MG63 (cell line): ENCODE measurements around the gene ADGRG4. TPM values are rescaled to one million over a fixed set of nuclear protein-coding genes. Genes with fewer than 3 reads are reported as not detected.
"Not testable (repeated sequence)": the region's sequence is repeated elsewhere in the genome, so short reads cannot be mapped to it uniquely, and the experiment has no call there.

Source experiments
- DNase-seq: peaks from one replicate; pipeline ENCODE4 v3.0.0-alpha.2; 2020
- H3K27me3 ChIP-seq: fragments of 250-450 bp; sonication (Bioruptor Pico); 2 replicates; pipeline ENCODE4 v1.5.1; 2020; ENCODE audit warnings: mild to moderate bottlenecking, moderate library complexity
- H3K36me3 ChIP-seq: fragments of 250-450 bp; sonication (Bioruptor Pico); 2 replicates; pipeline ENCODE4 v1.5.1; 2020; ENCODE audit warnings: mild to moderate bottlenecking, moderate library complexity
- H3K4me3 ChIP-seq: fragments of 250-450 bp; sonication (Bioruptor Pico); 2 replicates; pipeline ENCODE4 v1.5.1; 2020; ENCODE audit warnings: mild to moderate bottlenecking, moderate library complexity
- H3K9me3 ChIP-seq: fragments of 250-450 bp; sonication (Bioruptor Pico); 2 replicates; pipeline ENCODE4 v1.5.1; 2020; ENCODE audit warnings: mild to moderate bottlenecking, moderate library complexity
- total RNA-seq: library from RNA; depleted of rRNA; stranded (reverse); fragments of >200 nt; shearing (Covaris generic); gene quantifications from 2 replicates; pipeline ENCODE4 v1.2.3, GENCODE V29; 2014; ENCODE audit warnings: low replicate concordance

ADGRG4 gene
- total RNA-seq, 1 experiment from 2014 or later: not detected

DNA sequence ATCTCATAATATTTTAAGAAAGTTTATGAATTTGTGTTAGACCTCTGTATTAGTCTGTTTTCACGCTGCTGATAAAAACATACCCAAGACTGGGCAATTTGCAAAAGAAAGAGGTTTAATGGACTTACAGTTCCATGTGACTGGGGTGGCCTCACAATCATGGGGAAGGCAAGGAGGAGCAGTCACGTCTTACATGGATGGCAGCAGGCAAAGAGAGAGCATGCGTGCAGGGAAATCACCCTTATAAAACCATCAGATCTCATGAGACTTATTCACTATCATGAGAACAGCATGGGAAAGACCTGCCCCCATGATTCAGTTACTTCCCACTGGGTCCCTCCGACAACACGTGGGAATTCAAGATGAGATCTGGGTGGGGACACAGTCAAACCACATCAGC lies 14.4 kb upstream of the ADGRG4 start:
- H3K27me3 ChIP-seq, DNase-seq, H3K36me3 ChIP-seq, H3K9me3 ChIP-seq, H3K4me3 ChIP-seq: not testable (repeated sequence)

GRCh38 chrX:136291824-136292223 lies 8.9 kb upstream of the ADGRG4 start:
- DNase-seq: no peak
- H3K27me3 ChIP-seq: no peaks in the 10 kb centered on the region
- no peak overlapping the region for H3K4me3 ChIP-seq
- no peaks in the 10 kb centered on the region for H3K36me3 ChIP-seq
- no peaks in the 10 kb centered on the region for H3K9me3 ChIP-seq

- DNase-seq: no peak
- H3K9me3 ChIP-seq: no peaks in the 10 kb centered on the region
Measured at GRCh38 chrX:136292656-136293055, 8.1 kb upstream of the ADGRG4 start.

DNA sequence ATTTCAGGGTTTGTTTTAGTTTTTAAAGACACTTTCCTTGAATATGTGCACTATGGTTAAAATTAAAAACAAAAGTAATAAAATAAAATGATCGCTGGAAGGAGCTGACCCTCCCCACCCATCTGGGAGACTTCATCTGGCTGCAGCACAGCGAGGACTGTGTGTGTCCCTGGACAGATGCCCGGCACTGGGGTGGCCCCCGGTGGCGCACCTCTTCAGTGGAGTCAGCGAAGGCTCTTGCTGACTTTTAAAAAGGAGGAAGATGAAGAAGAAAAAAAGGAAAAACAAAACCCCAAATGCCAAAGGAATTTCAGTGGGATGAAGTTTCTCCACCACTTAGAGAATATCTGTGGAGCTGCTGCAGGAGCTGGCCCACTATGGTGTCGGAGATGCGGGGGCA lies 5.4 kb upstream of the ADGRG4 start:
- H3K9me3 ChIP-seq: no peaks in the 10 kb centered on the region
- no peak for DNase-seq
- no peak overlapping the region for H3K4me3 ChIP-seq
- H3K27me3 ChIP-seq: no peaks in the 10 kb centered on the region
- no peaks in the 10 kb centered on the region for H3K36me3 ChIP-seq

More at GRCh38 chrX:136292656-136293055, 8.1 kb upstream of the ADGRG4 start:
- Histone ChIP-seq H3K4me3 (no peak overlapping the region), H3K27me3 (no peaks in the 10 kb centered on the region), H3K36me3 (no peaks in the 10 kb centered on the region)

DNA sequence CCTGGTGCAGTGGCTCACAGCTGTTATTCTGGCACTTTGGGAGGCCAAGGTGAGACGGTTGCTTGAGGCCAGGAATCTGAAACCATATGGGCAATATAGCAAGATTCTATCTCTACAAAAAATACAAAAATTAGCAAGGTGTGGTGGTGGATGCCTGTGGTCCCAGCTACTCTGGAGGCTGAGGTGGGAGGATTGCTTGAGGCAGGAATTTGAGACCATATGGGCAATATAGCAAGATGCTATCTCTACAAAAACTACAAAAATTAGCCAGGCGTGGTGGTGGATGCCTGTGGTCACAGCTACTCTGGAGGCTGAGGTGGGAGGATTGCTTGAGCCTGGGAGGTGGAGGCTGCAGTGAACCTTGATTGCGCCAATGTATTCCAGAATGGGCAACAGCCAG lies 2.3 kb downstream of the ADGRG4 start:
- DNase-seq: no peak
- Histone ChIP-seq H3K36me3 (no peaks in the 10 kb centered on the region), H3K9me3 (no peaks in the 10 kb centered on the region), H3K27me3 (no peaks in the 10 kb centered on the region), H3K4me3 (no peak overlapping the region)

- Histone ChIP-seq H3K27me3 (no peaks in the 10 kb centered on the region), H3K36me3 (no peaks in the 10 kb centered on the region), H3K4me3 (no peak overlapping the region), H3K9me3 (no peaks in the 10 kb centered on the region)
- no peak for DNase-seq
Measured at GRCh38 chrX:136304493-136304892, 3.7 kb downstream of the ADGRG4 start.

DNA sequence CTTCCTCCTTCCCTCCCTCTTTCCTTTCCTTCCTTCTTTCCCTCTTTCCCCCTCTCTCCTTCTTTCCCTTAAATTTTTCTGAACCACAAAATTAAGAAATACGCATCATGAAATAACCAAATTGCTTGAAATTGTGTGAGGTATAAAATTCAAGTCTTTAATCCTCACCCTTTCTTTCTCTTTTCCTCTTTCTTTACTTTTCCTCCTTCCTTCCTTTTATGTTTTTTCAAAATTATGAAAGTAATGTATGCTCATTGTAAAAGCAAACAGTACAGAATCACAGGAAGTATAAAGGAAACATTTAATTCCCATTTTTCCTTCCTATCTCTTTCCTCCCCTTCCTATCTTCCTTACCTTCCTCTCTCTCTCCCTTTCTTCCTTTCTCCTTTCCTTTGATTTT lies 5.4 kb downstream of the ADGRG4 start:
- Histone ChIP-seq H3K4me3 (no peak overlapping the region), H3K36me3 (no peaks in the 10 kb centered on the region), H3K27me3 (no peaks in the 10 kb centered on the region), H3K9me3 (no peaks in the 10 kb centered on the region)
- no peak for DNase-seq

GRCh38 chrX:136307471-136307870 lies 6.7 kb downstream of the ADGRG4 start:
- Histone ChIP-seq H3K9me3 (no peaks in the 10 kb centered on the region), H3K4me3 (no peak overlapping the region), H3K27me3 (no peaks in the 10 kb centered on the region), H3K36me3 (no peaks in the 10 kb centered on the region)
- no peak for DNase-seq

DNA sequence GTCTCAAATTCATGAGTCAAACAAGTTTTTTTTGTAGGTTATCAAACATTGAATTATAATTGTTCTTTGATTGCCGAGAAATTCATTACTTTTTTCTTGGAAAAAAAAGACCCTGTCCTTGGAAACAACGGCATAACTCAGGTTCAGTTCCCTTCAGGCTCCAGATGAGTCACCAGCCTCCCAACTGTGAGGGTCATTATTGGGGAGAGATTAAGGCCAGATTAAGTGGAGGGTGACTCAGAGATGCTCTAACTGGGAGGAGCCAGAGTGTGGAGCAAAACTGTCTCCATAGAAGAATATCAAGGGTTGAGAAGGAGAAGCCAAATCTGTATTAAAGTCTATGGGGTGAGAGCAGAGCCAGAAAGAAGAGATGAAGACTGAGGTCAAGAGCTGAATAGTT lies 9.6 kb downstream of the ADGRG4 start:
- peak; percentile 67 for DNase-seq
- Histone ChIP-seq H3K4me3 (no peak overlapping the region), H3K36me3 (no peaks in the 10 kb centered on the region), H3K9me3 (no peaks in the 10 kb centered on the region), H3K27me3 (no peaks in the 10 kb centered on the region)

- H3K36me3 ChIP-seq: no peaks in the 10 kb centered on the region
- DNase-seq: no peak
- no peak overlapping the region for H3K4me3 ChIP-seq
- H3K27me3 ChIP-seq: no peaks in the 10 kb centered on the region
- H3K9me3 ChIP-seq: no peaks in the 10 kb centered on the region
Measured at GRCh38 chrX:136318156-136318555, 17.4 kb downstream of the ADGRG4 start.

DNA sequence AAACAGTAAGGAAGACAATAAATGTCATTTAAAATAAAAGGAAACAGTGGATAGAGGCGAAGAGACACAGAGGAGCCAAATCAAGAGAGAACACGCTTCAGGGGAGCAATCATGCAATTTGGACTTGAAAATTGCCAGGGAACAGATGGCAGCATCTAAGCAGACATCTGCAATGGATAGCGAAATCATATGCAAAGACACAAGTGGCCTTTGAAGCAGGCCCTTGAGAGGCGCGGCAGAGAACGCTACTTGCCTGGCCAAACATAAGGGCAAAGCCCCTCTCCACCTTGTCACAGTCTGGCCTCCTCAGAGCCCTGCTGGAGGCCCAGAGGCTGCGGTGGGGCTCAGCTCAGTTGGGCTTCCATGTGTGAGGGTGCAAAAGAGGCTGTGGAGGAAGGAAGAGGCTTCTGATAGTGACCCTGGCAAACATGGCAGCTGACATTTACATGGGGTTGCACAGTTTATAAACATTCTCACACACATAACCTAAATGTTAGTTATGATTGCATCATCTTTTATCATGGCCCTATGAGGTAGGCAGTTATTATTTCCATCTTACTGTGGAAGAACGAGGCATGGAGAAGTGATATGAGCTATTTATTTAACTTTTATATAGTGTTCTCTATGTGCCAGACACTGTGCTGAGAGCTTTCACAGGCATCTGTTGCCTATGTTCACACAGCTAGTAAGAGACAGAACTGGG lies 18.3 kb downstream of the ADGRG4 start:
- H3K9me3 ChIP-seq: no peaks in the 10 kb centered on the region
- no peak for DNase-seq
- H3K27me3 ChIP-seq: no peaks in the 10 kb centered on the region
- H3K36me3 ChIP-seq: no peaks in the 10 kb centered on the region
- no peak overlapping the region for H3K4me3 ChIP-seq

DNA sequence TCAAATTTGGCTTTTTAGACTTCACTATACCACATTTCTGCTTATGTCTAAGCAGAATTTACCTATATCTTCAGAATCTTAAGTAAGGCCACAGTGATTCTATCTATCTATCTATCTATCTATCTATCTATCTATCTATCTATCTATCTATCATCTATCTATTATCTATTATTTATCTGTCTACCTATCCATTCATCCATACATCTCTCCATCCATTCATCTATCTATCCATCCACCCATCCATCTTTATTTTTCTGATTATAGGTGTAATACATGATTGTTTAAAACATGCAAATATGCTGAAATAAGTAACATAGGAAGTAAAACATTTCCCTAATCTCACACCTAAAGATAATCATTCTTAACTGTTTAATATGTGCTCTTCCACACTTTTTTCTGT lies 18.8 kb downstream of the ADGRG4 start:
- no peaks in the 10 kb centered on the region for H3K9me3 ChIP-seq

GRCh38 chrX:136321532-136321931 lies 20.8 kb downstream of the ADGRG4 start:
- H3K4me3 ChIP-seq: no peak overlapping the region
- DNase-seq: no peak
- H3K9me3 ChIP-seq: no peaks in the 10 kb centered on the region
- H3K36me3 ChIP-seq: no peaks in the 10 kb centered on the region
- H3K27me3 ChIP-seq: no peaks in the 10 kb centered on the region

More for the DNA sequence above, 18.8 kb downstream of the ADGRG4 start:
- H3K4me3 ChIP-seq: no peak overlapping the region
- H3K27me3 ChIP-seq: no peaks in the 10 kb centered on the region
- no peaks in the 10 kb centered on the region for H3K36me3 ChIP-seq
- DNase-seq: no peak

GRCh38 chrX:136322064-136322463 lies 21.3 kb downstream of the ADGRG4 start:
- Histone ChIP-seq H3K36me3 (no peaks in the 10 kb centered on the region), H3K9me3 (no peaks in the 10 kb centered on the region), H3K27me3 (no peaks in the 10 kb centered on the region), H3K4me3 (no peak overlapping the region)
- peak; percentile 17 for DNase-seq

DNA sequence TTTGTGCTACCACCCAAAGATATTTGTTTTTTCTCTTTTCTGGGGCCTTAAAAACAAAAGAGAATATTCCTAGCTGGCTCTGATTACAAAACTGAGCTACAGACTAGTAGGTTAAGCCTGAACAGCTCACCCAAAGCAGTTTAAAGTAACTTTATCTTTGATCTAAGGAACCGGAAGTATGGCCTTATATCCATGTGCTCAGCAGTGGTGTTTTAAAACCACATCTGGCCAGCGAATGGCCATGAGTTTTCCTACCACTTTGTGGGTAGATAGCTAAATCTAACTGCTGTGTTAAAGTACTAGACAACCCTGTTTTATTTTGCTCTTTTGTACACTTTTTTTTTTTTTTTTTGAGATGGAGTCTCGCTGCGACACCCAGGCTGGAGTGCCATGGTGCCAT lies 24.6 kb downstream of the ADGRG4 start:
- DNase-seq: no peak
- H3K4me3 ChIP-seq: no peak overlapping the region
- H3K36me3 ChIP-seq: no peaks in the 10 kb centered on the region
- no peaks in the 10 kb centered on the region for H3K27me3 ChIP-seq
- H3K9me3 ChIP-seq: no peaks in the 10 kb centered on the region

DNA sequence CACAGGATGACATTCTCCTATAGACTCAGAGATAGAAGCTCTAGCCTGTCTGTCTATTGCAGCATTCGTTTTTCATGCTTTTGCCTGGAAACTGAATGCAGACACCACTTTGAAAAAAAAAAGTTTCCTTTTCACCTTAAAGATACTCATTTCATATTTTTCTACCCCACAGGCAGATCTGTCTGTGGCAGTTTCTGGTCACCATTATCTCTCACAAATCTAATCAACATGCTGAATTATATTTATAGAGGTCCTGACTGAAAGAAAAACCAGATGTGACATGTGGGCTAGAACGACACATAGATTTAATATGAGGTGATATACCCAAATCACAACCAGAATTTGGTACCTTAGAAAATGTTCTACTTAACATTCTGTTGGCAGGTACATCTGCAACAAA lies 28.2 kb downstream of the ADGRG4 start:
- Histone ChIP-seq H3K27me3 (no peaks in the 10 kb centered on the region), H3K36me3 (no peaks in the 10 kb centered on the region), H3K9me3 (no peaks in the 10 kb centered on the region), H3K4me3 (no peak overlapping the region)
- DNase-seq: no peak

DNA sequence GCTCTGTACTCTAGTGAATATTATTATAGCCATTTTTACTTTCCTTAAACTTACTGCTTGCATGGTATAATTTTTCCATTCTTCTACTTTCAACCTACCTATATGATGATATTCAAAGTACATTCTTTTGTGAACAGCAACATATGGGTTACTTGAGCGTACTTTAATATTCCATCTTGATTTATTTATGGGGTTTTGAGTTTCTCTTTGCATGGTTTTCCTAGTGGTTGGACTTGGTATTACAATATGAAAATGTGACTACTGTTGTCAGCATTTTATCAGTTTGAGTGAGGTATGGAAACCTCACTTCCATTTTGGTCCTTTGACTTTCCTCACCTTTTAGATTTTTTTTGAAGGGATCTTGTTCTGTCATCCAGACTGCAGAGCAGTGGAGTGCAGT lies 35.9 kb downstream of the ADGRG4 start:
- Histone ChIP-seq H3K4me3 (no peak overlapping the region), H3K36me3 (no peaks in the 10 kb centered on the region), H3K9me3 (no peaks in the 10 kb centered on the region), H3K27me3 (no peaks in the 10 kb centered on the region)
- DNase-seq: no peak

DNA sequence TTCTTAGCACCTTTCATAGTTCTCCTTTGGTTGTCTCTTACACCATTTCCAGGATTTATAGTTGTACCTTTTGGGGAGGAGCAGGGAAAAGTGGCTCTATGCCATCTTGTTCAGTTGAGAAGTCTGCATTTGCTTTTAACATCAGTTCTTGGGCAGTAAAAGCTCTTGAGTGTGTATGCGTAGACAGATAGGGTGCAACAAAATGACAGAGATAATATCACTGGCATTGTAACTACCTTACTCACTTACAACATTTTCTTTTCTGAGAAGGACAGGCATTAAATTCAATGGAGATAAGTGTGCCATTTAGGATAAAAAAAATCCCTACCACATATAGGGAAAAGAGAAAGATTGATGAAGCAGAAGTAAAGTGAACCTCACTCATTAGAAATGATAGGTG lies 38.9 kb downstream of the ADGRG4 start:
- Histone ChIP-seq H3K9me3 (no peaks in the 10 kb centered on the region), H3K36me3 (no peaks in the 10 kb centered on the region), H3K27me3 (no peaks in the 10 kb centered on the region), H3K4me3 (no peak overlapping the region)
- no peak for DNase-seq

DNA sequence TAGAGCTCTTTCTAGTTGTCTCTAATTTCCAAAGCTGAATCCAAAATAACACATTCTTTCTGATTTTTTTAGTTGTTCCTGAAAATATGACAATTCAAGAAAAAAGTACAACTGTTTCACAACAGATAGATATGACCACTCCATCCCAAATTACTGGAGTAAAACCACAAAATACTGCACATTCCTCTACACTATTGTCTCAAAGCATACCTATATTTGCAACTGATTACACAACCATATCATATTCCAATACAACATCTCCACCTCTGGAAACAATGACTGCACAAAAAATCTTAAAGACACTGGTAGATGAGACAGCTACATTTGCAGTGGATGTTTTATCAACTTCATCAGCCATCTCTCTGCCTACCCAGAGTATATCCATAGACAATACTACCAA lies 43.6 kb downstream of the ADGRG4 start:
- Histone ChIP-seq H3K9me3 (no peaks in the 10 kb centered on the region), H3K36me3 (no peaks in the 10 kb centered on the region), H3K4me3 (no peak overlapping the region), H3K27me3 (no peaks in the 10 kb centered on the region)
- no peak for DNase-seq
